SU-DHL-6 (cell line): ENCODE measurements around the gene LHPP.

ENCODE experiments used
- CTCF ChIP-seq: fragments of 200-600 bp; sonication (generic); IDR thresholded peaks from one replicate; pipeline ENCODE4 v1.5.1; 2017; ENCODE audit warnings: antibody characterized with exemption, mild to moderate bottlenecking, low read length, moderate library complexity; ENCODE audit not compliant: insufficient read depth, poor library complexity, severe bottlenecking
- EZH2phosphoT487 ChIP-seq: fragments of 200-600 bp; sonication (generic), shearing (Covaris generic); conservative IDR thresholded peaks from 2 replicates; pipeline ENCODE4 v1.6.1; 2018; ENCODE audit warnings: mild to moderate bottlenecking, antibody characterized with exemption, low read length, moderate library complexity, mixed read lengths

DNA sequence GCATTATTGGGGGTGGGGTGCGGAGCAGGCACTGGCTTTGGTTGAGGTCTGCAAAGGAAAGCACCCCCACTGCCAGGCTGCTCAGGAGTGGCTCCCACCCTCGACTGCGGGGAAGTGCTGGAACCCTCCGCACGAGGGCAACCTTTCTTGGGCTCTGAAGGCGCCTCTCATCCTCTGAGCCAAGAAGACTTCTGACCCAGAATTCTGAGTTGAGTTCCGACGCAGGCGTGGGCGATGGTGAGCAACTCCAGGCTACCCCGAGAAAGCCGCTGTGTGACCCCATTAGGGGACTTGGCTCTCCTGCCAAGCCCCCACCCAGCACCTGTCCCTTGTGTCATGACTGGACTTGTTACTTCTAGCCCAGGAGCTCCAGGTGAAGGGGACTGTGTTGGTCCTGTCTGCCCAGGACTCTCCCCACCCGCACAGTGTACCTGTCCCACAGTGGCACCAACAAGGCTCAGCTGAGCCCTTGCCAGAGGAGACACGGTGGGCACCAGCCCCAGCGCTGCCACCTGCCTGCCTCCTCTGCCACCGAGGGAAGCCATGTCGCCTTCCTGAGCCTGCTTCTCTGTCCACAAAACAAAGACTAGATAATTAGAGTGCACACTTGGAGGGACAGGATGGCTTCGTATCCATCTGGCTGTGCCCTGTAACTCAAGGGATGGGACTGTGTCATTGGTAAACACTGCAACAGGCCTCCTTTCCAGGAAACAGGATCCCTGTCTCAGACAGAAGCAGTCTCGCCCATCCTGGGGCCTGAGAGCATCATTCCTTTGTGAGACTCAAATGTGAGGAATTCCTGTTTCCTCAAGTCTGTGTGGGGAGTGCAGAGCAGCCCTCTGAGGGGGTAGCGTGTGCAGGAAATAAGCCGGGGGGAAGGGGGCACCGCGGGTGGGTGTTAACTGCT, 128.8 kb downstream of the LHPP start:
- TF ChIP-seq CTCF (no peak), EZH2phosphoT487 (no peak)
